HL-60 (cell line): ENCODE data around the gene PIAS4.

Experiments used
- GABPA ChIP-seq: IDR thresholded peaks from 2 replicates; pipeline ENCODE4 v1.6.1; 2012; ENCODE audit warnings: low read depth
- POLR2AphosphoS5 ChIP-seq: IDR thresholded peaks from 2 replicates; pipeline ENCODE4 v1.6.1; 2012; ENCODE audit warnings: low read depth
- REST ChIP-seq: IDR thresholded peaks from 2 replicates; pipeline ENCODE4 v1.6.1; 2012; ENCODE audit warnings: low read depth; ENCODE audit not compliant: insufficient replicate concordance
- TF ChIP-seq, protein P1 (sequence below): IDR thresholded peaks from one replicate; pipeline ENCODE4 v1.5.1; 2011; ENCODE audit warnings: low read length, control low read depth, inconsistent platforms; ENCODE audit not compliant: insufficient read depth

DNA sequence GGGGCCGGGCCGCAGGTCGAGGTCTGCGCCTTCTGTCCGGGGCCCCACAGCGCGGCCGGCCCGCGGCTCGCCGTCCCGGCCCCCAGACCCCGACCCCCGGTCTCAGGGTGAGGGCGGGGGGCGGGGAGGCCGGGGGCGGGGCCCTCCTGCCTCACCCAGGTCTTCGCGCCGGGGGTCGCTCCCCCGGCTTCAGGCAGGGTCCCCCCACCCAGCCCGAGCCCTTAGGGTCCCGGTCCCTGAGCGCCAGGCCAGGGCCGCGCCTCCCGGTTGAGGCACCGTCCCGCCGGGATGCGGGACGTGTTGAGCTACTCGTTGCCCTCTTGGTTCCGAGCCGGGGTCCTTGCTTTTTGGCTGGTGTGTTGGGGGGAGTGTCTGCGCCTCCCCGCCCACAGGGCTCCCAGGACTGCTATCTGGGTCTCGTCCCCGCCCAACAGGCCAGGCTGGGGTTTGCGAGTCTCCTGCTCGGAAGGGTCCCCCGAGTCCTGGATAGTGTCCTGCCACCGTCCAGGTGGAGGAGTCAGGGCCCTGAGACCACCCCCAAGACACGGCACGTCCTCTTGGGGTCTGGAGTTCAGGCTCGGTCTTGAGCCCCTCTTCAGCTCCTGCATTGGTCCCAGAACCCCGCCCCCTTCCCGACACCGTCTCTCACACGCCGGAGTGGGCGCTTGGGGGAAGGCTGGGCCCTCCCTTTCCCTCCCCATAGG lies 452 bp downstream of the PIAS4 start:
- TF ChIP-seq, protein P1, sequence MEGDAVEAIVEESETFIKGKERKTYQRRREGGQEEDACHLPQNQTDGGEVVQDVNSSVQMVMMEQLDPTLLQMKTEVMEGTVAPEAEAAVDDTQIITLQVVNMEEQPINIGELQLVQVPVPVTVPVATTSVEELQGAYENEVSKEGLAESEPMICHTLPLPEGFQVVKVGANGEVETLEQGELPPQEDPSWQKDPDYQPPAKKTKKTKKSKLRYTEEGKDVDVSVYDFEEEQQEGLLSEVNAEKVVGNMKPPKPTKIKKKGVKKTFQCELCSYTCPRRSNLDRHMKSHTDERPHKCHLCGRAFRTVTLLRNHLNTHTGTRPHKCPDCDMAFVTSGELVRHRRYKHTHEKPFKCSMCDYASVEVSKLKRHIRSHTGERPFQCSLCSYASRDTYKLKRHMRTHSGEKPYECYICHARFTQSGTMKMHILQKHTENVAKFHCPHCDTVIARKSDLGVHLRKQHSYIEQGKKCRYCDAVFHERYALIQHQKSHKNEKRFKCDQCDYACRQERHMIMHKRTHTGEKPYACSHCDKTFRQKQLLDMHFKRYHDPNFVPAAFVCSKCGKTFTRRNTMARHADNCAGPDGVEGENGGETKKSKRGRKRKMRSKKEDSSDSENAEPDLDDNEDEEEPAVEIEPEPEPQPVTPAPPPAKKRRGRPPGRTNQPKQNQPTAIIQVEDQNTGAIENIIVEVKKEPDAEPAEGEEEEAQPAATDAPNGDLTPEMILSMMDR, result no peak
- TF ChIP-seq REST (no peak), POLR2AphosphoS5 (no peak), GABPA (no peak)
